HepG2 (cell line): Measurements from ENCODE around the gene MESD. TPM values are rescaled to one million over a fixed set of nuclear protein-coding genes. Genes with fewer than 3 reads are reported as not detected.

ENCODE experiments used
- ATAC-seq: fragments of 200-7000 bp; cut with Tn5 transposase; 3 replicates; pipeline ENCODE4 v1.9.1; 2020; ENCODE audit warnings: mild to moderate bottlenecking, moderate library complexity
- BruUV-seq: library from RNA; stranded (reverse); fragments of 400-500 nt; replicated peaks from 2 replicates; lab custom pipeline; 2021; lab: Mats Ljungman, UMichigan
- CTCF ChIA-PET: fragments of 300-600 bp; formaldehyde crosslinking; extraction: SDS; loops from one replicate; lab custom pipeline; 2021; ENCODE audit warnings: low total read pairs, inconsistent platforms, low intra/inter-chr PET ratio; lab: Yijun Ruan, JAX
- POLR2A ChIA-PET: fragments of 350-600 bp; sonication (Branson Sonifier 250); formaldehyde crosslinking; loops from one replicate; lab custom pipeline; 2020; ENCODE audit warnings: antibody characterized with exemption, inconsistent platforms; lab: Yijun Ruan, JAX
- DNase-seq: peaks from one replicate; pipeline ENCODE4 v3.0.0-alpha.2; 2015; ENCODE audit warnings: low spot score
- FAIRE-seq: peaks from 3 replicates; lab custom pipeline; 2011; peaks lifted over from hg19 to GRCh38; lab: Jason Lieb, UNC
- H2AFZ ChIP-seq: one replicate; pipeline ENCODE4 v1.6.1; 2011; ENCODE audit warnings: low read length, inconsistent platforms
- H3K27ac ChIP-seq: fragments of 300-600 bp; 3 replicates; pipeline ENCODE4 v1.8.0; 2011; ENCODE audit warnings: mixed run types, mild to moderate bottlenecking, mixed read lengths, low read length, inconsistent platforms; ENCODE audit not compliant: insufficient read depth; ENCODE audit errors: extremely low read length
- H3K27me3 ChIP-seq, 2 experiments: fragments of 200-600 bp in 1 of 2; 2 replicates in 1 of 2; 3 replicates in 1 of 2; pipeline versions ENCODE4 v1.6.0 to v1.8.0; 2011; ENCODE audit warnings: low read length in 2 of 2, mild to moderate bottlenecking in 2 of 2, moderate library complexity in 2 of 2, inconsistent platforms in 1 of 2; ENCODE audit not compliant: insufficient read depth in 2 of 2, control insufficient read depth in 1 of 2
- H3K36me3 ChIP-seq, 2 experiments: fragments of 200-600 bp in 1 of 2; replicated peaks in 1 of 2; 2 replicates in 1 of 2; 3 replicates in 1 of 2; pipeline versions ENCODE4 v1.5.1 to v1.8.0; 2011; ENCODE audit warnings: low read length in 2 of 2, inconsistent platforms in 1 of 2; ENCODE audit not compliant: insufficient read depth in 2 of 2, control insufficient read depth in 1 of 2
- H3K4me1 ChIP-seq: 2 replicates; pipeline ENCODE4 v1.5.1; 2012; ENCODE audit warnings: low read length, inconsistent platforms; ENCODE audit not compliant: insufficient read depth
- H3K4me2 ChIP-seq: 2 replicates; pipeline ENCODE4 v1.6.0; 2011; ENCODE audit warnings: low read depth, low read length, inconsistent platforms
- H3K4me3 ChIP-seq, 3 experiments: fragments of 200-600 bp in 1 of 3; sonication (generic), shearing (Covaris generic) in 1 of 3; replicated peaks in 1 of 3; 2 replicates each; pipeline ENCODE4 v1.5.1; 2011 to 2016; ENCODE audit warnings: low read length in 3 of 3, inconsistent platforms in 2 of 3, low read depth in 2 of 3, mild to moderate bottlenecking in 2 of 3, control low read depth in 1 of 3, mixed read lengths in 1 of 3; ENCODE audit not compliant: insufficient read depth in 1 of 3
- H3K79me2 ChIP-seq: one replicate; pipeline ENCODE4 v1.6.1; 2011; ENCODE audit warnings: low read length, inconsistent platforms; ENCODE audit not compliant: insufficient read depth
- H3K9ac ChIP-seq: 2 replicates; pipeline ENCODE4 v1.6.0; 2011; ENCODE audit warnings: mild to moderate bottlenecking, low read depth, low read length, inconsistent platforms; ENCODE audit not compliant: insufficient read depth
- H3K9me3 ChIP-seq: 2 replicates; pipeline ENCODE4 v1.5.1; 2012; ENCODE audit warnings: mild to moderate bottlenecking, low read length
- H4K20me1 ChIP-seq: 2 replicates; pipeline ENCODE4 v1.6.0; 2011; ENCODE audit warnings: inconsistent platforms, mild to moderate bottlenecking, low read length, moderate library complexity; ENCODE audit not compliant: insufficient read depth
- BHLHE40 ChIP-seq: IDR thresholded peaks from 2 replicates; pipeline ENCODE4 v1.6.1; 2011; ENCODE audit warnings: low read length, improper control_type of control experiment
- HNRNPLL ChIP-seq: fragments of 200-400 bp; formaldehyde crosslinking; IDR thresholded peaks from 2 replicates; pipeline ENCODE4 v1.6.1; 2017; ENCODE audit warnings: mild to moderate bottlenecking, low read depth, low read length; ENCODE audit not compliant: poor library complexity, severe bottlenecking
- SNAI1 ChIP-seq: sonication (generic); formaldehyde crosslinking; IDR thresholded peaks from 2 replicates; pipeline ENCODE4 v1.5.0; 2020; ENCODE audit warnings: mild to moderate bottlenecking, missing genetic modification reagents, borderline replicate concordance
- SP1 ChIP-seq, 2 experiments: fragments of 450-650 bp in 1 of 2; sonication (generic) in 1 of 2; formaldehyde crosslinking in 1 of 2; IDR thresholded peaks; 2 replicates each; pipeline versions ENCODE4 v1.4.0 to v1.6.1; 2016 to 2020; ENCODE audit warnings: missing genetic modification reagents in 1 of 2
- U2AF1 ChIP-seq: fragments of 200-400 bp; formaldehyde crosslinking; optimal IDR thresholded peaks from 2 replicates; pipeline ENCODE3; 2017; ENCODE audit warnings: mild to moderate bottlenecking, low read depth, low read length
- ZFP62 ChIP-seq: sonication (generic); formaldehyde crosslinking; IDR thresholded peaks from 2 replicates; pipeline ENCODE4 v1.4.0; 2020; ENCODE audit warnings: missing genetic modification reagents
- ZMYM3 ChIP-seq: sonication (generic); formaldehyde crosslinking; IDR thresholded peaks from 2 replicates; pipeline ENCODE4 v1.5.1; 2020; ENCODE audit warnings: mild to moderate bottlenecking, missing genetic modification reagents
- ZMYM4 ChIP-seq: sonication (generic); formaldehyde crosslinking; IDR thresholded peaks from 2 replicates; pipeline ENCODE4 v1.8.1; 2023; ENCODE audit warnings: mild to moderate bottlenecking, missing genetic modification reagents
- ZNF263 ChIP-seq: sonication (generic); formaldehyde crosslinking; IDR thresholded peaks from 2 replicates; pipeline ENCODE4 v1.4.0; 2020; ENCODE audit warnings: missing genetic modification reagents
- ZNF7 ChIP-seq: IDR thresholded peaks from 2 replicates; pipeline ENCODE4 v1.6.1; 2016; ENCODE audit warnings: missing biosample characterization, missing genetic modification reagents
- in situ Hi-C: cut with HindIII; loops from 2 replicates; pipeline ENCODE4 v1.10.0; 2017; ENCODE audit warnings: low pct_unique_long_range_greater_than_20kb; ENCODE audit not compliant: extremely low pct_ligation_motif_present
- intact Hi-C: fragments of 100-400 bp; cut with micrococcal nuclease; formaldehyde crosslinking; loops from one replicate; pipeline ENCODE4 v1.10.0; 2022; ENCODE audit not compliant: unreplicated experiment
- polyA plus RNA-seq, 8 experiments: library from polyadenylated mRNA; depleted of rRNA in 3 of 8; stranded (reverse) in 7 of 8; unstranded in 1 of 8; fragments of >200 nt; fragmentation: Illumina TruSeq in 4 of 8; extraction: Trizol in 4 of 8; gene quantifications; 2 replicates each; pipeline versions ENCODE4 v1.2.1 to v1.2.3, GENCODE V29; 2011 to 2016; ENCODE audit warnings: low read depth in 4 of 8, missing spikeins in 1 of 8, mixed read lengths in 1 of 8; ENCODE audit not compliant: insufficient read depth in 1 of 8
- total RNA-seq, 5 experiments: library from RNA; depleted of rRNA; stranded (reverse); fragments of >200 nt; fragmentation: Illumina TruSeq; extraction: Trizol; gene quantifications; 2 replicates each; pipeline ENCODE4 v1.2.3, GENCODE V29; 2016; ENCODE audit warnings: low read depth in 1 of 5
- TF ChIP-seq, protein P1 (sequence below): sonication (generic); formaldehyde crosslinking; IDR thresholded peaks from 2 replicates; pipeline ENCODE4 v1.5.0; 2020; ENCODE audit warnings: missing genetic modification reagents
- TF ChIP-seq, protein P2 (sequence below): sonication (generic); formaldehyde crosslinking; IDR thresholded peaks from 2 replicates; pipeline ENCODE4 v1.4.0; 2020; ENCODE audit warnings: missing genetic modification reagents

The MESD gene
- total and polyA plus RNA-seq, 2 of the 13 experiments (the other 11 are each of a cell fraction or from before 2014, with no cell fraction given): 18.0 to 46.2 TPM

DNA sequence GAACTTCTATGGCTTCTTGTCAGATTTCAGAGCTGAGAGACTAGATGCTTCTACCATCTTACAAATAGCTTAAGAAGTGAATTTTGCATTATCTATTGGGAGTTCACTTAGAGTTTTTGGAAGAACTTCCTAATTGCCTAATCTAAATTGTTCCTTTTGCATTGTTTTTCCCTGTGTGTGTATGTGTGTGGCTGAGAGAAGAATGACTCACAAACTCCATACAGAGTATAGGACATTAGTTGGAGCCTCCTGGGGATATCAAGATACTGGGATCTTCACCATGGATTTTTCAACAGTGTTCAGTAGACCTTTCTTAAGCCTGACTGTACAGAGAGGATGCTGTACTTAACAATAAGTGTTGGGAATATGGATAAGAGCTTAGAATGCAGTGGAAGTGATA, 22.0 kb upstream of the MESD start:
- no peaks in the 10 kb centered on the region for H3K9me3 ChIP-seq
- BruUV-seq: no TSS peak
- CTCF ChIA-PET: no interaction called here
- no peak overlapping the region for H2AFZ ChIP-seq
- no peaks in the 10 kb centered on the region for H4K20me1 ChIP-seq
- no peak for FAIRE-seq
- no peak overlapping the region for H3K4me3 ChIP-seq
- H3K36me3 ChIP-seq: no peaks in the 10 kb centered on the region
- H3K27me3 ChIP-seq: peaks cover 1 to 5% of the 10 kb centered on the region in 2 experiments; a peak in 1 of 5 replicates
- no peak for DNase-seq
- H3K4me1 ChIP-seq: no peaks in the 10 kb centered on the region
- H3K27ac ChIP-seq: no peak overlapping the region
- no peak overlapping the region for H3K4me2 ChIP-seq
- intact Hi-C loops (no loop called here), in situ Hi-C loops (no loop called here)
- no peaks in the 10 kb centered on the region for H3K79me2 ChIP-seq
- TF ChIP-seq SNAI1 (CRISPR knock-in tag) (no peak), SP1 (IDR thresholded peaks at IDR 0.05) (no peak), SP1 (CRISPR knock-in tag; IDR thresholded peaks at IDR 0.05) (no peak), ZNF7 (CRISPR knock-in tag) (no peak), ZMYM4 (CRISPR knock-in tag) (no peak), ZNF263 (no peak), U2AF1 (no peak), ZFP62 (no peak), BHLHE40 (no peak), ZMYM3 (CRISPR knock-in tag) (no peak), HNRNPLL (no peak)
- TF ChIP-seq, protein P1, sequence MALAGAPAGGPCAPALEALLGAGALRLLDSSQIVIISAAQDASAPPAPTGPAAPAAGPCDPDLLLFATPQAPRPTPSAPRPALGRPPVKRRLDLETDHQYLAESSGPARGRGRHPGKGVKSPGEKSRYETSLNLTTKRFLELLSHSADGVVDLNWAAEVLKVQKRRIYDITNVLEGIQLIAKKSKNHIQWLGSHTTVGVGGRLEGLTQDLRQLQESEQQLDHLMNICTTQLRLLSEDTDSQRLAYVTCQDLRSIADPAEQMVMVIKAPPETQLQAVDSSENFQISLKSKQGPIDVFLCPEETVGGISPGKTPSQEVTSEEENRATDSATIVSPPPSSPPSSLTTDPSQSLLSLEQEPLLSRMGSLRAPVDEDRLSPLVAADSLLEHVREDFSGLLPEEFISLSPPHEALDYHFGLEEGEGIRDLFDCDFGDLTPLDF (CRISPR knock-in tag): no peak
- TF ChIP-seq, protein P2, sequence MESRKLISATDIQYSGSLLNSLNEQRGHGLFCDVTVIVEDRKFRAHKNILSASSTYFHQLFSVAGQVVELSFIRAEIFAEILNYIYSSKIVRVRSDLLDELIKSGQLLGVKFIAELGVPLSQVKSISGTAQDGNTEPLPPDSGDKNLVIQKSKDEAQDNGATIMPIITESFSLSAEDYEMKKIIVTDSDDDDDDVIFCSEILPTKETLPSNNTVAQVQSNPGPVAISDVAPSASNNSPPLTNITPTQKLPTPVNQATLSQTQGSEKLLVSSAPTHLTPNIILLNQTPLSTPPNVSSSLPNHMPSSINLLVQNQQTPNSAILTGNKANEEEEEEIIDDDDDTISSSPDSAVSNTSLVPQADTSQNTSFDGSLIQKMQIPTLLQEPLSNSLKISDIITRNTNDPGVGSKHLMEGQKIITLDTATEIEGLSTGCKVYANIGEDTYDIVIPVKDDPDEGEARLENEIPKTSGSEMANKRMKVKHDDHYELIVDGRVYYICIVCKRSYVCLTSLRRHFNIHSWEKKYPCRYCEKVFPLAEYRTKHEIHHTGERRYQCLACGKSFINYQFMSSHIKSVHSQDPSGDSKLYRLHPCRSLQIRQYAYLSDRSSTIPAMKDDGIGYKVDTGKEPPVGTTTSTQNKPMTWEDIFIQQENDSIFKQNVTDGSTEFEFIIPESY (CRISPR knock-in tag): no peak
- ATAC-seq: no peak
- no peak overlapping the region for H3K9ac ChIP-seq
- POLR2A ChIA-PET: no interaction called here
